GM13976 (cell line): Measurements from ENCODE around the gene ABCA9.
"Not testable (repeated sequence)": the region's sequence is repeated elsewhere in the genome, so short reads cannot be mapped to it uniquely, and the experiment has no call there.

Source experiments
- DNase-seq: peaks from one replicate; pipeline ENCODE4 v3.0.0; 2012; ENCODE audit warnings: low spot score
- in situ Hi-C: fragments of 300-500 bp; cut with MboI; formaldehyde crosslinking; loops from one replicate; pipeline ENCODE4 v1.12.0; 2022; ENCODE audit warnings: low sequenced_read_pairs, mixed read lengths, inconsistent platforms; ENCODE audit not compliant: unreplicated experiment
- TF ChIP-seq, protein P1 (sequence below): IDR thresholded peaks from 2 replicates; pipeline ENCODE4 v1.5.1; 2012; ENCODE audit warnings: borderline replicate concordance, mild to moderate bottlenecking; ENCODE audit not compliant: insufficient read depth; ENCODE audit errors: extremely low read depth, missing control alignments, control extremely low read depth

ABCA9 gene

GRCh38 chr17:68955181-68955841 lies 105.4 kb downstream of the ABCA9 start, which contains the start of gene ABCA8:
ABCA8 (minus strand) TSS chr17:68955392; CDS start chr17:68942034, 13,358 bp downstream.
- in situ Hi-C loops, result no loop called here
- no peak for DNase-seq
- TF ChIP-seq, protein P1, sequence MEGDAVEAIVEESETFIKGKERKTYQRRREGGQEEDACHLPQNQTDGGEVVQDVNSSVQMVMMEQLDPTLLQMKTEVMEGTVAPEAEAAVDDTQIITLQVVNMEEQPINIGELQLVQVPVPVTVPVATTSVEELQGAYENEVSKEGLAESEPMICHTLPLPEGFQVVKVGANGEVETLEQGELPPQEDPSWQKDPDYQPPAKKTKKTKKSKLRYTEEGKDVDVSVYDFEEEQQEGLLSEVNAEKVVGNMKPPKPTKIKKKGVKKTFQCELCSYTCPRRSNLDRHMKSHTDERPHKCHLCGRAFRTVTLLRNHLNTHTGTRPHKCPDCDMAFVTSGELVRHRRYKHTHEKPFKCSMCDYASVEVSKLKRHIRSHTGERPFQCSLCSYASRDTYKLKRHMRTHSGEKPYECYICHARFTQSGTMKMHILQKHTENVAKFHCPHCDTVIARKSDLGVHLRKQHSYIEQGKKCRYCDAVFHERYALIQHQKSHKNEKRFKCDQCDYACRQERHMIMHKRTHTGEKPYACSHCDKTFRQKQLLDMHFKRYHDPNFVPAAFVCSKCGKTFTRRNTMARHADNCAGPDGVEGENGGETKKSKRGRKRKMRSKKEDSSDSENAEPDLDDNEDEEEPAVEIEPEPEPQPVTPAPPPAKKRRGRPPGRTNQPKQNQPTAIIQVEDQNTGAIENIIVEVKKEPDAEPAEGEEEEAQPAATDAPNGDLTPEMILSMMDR, result no peak

DNA sequence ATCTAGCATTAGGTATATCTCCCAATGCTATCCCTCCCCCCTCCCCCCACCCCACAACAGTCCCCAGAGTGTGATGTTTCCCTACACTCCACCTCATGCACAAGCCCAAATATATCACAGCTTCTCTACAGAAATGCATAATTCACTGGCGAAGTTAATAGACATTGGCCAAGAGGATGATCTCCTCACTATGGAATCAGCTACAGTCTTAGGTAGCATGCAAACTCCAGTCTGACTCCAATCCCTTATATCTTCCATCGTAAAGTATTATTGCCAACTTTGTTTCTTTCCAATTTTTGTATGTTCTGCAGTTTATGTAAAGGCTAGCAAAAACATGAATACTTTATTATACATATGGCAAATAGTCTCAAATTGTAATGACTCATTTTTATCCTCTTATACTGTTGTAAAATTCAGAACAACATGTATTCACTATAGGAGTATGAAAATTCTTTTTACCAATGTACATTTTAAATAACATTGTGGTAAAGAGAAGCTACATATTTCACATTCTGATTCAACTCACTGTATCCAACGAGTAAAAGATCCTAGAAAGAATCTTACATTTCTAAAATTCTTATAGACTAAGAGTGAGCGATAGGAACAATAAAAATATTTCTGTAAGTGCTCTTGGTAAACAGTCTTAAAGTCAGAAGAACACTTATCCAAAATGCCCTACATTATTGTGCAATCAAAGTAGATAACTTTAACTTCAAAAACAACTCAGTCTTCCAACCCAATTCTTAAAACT lies 106.4 kb downstream of the ABCA9 start:
- TF ChIP-seq, protein P1, result no peak
- DNase-seq, result no peak
- in situ Hi-C loops, result no loop called here

GRCh38 chr17:68953340-68953997 lies 107.3 kb downstream of the ABCA9 start:
- in situ Hi-C loops, result no loop called here

DNA sequence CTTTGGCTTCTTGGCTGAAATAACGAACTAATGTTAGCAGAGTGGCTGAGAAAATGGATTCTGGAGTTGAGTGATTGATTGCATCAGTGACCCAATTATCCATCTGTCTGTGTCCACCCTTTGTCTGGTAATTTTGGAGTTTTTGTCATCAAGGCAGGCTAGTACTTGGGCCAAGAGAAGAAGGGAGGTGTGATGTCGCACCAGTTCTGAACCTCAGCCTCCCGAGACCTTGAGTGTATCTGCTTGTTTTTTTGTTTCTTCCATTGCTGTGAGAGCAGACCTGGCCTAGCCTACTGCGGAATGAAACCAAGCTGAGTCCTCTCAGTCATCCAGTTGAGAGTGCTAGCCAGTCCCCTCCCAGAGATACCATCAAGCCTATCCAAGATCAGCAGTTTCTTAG lies 110.0 kb downstream of the ABCA9 start:
- TF ChIP-seq, protein P1, result no peak
- no peak for DNase-seq
- in situ Hi-C loops, result no loop called here

More at GRCh38 chr17:68953340-68953997, 107.3 kb downstream of the ABCA9 start:
- no peak for DNase-seq
- TF ChIP-seq, protein P1, result no peak

DNA sequence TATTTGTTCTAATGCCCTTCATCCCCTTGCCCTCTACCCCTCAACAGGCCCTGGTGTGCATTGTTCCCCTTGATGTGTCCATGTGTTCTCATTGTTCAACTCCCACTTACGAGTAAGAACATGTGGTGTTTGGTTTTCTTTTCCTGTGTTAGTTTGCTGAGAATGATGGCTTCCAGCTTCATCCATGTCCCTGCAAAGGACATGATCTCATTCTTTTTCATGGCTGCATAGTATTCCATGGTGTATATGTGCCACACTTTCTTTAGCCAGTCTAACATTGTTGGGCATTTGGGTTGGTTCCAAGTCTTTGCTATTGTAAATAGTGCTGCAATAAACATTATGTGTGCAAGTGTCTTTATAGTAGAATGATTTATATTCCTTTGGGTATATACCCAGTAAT lies 112.9 kb downstream of the ABCA9 start:
- DNase-seq, in situ Hi-C loops: not testable (repeated sequence)

DNA sequence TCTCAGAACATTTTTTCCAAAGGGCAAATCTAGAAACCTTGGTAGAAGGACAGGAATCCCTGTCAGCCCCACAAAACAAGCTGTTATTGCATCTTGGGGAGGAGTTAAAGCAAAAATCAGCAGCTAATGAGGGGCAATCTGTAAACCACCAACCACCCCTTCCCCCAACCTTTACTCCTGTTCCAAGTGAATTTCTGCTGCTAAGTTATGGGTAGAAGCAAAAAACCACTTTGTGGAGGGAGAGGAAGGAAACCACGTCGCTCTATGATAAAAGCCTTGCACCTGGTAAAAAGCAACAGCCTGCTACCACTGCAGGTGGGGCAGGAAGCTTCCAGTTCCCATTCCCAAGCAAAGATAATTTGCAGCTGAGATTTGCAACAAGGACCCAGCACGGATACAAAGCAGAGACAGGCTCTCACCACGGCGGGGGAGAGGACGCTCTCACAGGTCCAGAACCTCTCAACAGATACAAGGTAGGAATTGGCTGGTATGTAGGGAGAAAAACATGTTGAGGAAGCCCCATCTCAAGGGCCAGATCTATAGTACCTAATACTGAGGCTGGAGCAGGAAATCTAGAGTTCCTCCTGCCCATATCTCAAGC lies 116.2 kb downstream of the ABCA9 start:
- TF ChIP-seq, protein P1, result no peak
- in situ Hi-C loops, result no loop called here
- no peak for DNase-seq

DNA sequence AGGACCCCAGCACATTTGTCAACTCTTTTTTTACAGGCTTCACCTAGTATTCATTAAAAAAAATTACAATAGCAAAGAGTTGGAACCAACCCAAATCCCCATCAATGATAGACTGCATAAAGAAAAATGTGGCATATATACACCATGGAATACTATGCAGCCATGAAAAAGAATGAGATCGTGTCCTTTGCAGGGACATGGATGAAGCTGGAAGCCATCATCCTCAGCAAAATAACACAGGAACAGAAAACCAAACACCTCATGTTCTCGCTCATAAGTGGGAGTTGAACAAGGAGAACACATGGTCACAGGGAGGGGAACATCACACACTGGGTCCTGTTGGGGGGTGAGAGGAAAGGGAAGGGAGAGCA lies 116.9 kb downstream of the ABCA9 start:
- in situ Hi-C loops, DNase-seq: not testable (repeated sequence)
